ENCODE measurements around the gene OR52K2.

OR52K2 gene

DNA sequence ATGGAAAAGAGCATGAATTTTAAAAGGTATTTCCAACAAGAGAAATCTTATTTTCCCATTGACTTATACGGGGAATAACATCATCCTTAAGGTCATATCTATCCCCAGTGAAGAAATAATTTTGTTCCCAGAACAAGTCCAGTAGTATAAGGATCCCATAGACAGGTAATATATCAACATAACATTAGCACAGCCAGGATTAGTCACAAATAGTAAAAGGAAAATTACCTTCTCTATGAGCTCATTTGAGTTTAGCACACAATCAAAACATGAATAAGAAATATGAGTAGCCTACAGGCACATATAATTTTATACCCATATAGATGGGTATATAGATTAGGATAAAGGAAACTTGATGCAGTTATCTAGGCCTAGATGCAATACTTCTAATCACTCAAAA, 30.5 kb downstream of the OR52K2 start:
- Histone ChIP-seq H3K4me2 (ENCODE audit: low read length) (no peak overlapping the region), H3K4me3 (ENCODE audit: low read length) (no peak overlapping the region), H3F3A (ENCODE audit: control insufficient read depth, insufficient read depth) (no peaks in the 10 kb centered on the region), H3K9me2 (replicated peaks; ENCODE audit: control insufficient read depth, low read length) (no peaks in the 10 kb centered on the region), H3K9me3 (ENCODE audit: control insufficient read depth, insufficient read depth, low read length) (no peaks in the 10 kb centered on the region), H4K20me1 (ENCODE audit: control insufficient read depth, insufficient read depth, low read depth, low read length) (no peaks in the 10 kb centered on the region), H3K4me1 (ENCODE audit: control insufficient read depth, low read length) (no peaks in the 10 kb centered on the region), H3K79me2 (ENCODE audit: control insufficient read depth, low read length) (no peaks in the 10 kb centered on the region), H3K36me3 (ENCODE audit: control insufficient read depth, low read length) (no peaks in the 10 kb centered on the region), H3K27ac (ENCODE audit: low read depth, low read length) (no peak overlapping the region), H3K27me3 (ENCODE audit: control insufficient read depth, low read length) (peaks cover 5% of the 10 kb centered on the region; the same call in 1 of the 2 replicates)
- TF ChIP-seq EZH2phosphoT487 (IDR thresholded peaks at IDR 0.05; ENCODE audit: borderline replicate concordance, low read length), result no peak
- TF ChIP-seq, protein P1, sequence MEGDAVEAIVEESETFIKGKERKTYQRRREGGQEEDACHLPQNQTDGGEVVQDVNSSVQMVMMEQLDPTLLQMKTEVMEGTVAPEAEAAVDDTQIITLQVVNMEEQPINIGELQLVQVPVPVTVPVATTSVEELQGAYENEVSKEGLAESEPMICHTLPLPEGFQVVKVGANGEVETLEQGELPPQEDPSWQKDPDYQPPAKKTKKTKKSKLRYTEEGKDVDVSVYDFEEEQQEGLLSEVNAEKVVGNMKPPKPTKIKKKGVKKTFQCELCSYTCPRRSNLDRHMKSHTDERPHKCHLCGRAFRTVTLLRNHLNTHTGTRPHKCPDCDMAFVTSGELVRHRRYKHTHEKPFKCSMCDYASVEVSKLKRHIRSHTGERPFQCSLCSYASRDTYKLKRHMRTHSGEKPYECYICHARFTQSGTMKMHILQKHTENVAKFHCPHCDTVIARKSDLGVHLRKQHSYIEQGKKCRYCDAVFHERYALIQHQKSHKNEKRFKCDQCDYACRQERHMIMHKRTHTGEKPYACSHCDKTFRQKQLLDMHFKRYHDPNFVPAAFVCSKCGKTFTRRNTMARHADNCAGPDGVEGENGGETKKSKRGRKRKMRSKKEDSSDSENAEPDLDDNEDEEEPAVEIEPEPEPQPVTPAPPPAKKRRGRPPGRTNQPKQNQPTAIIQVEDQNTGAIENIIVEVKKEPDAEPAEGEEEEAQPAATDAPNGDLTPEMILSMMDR (IDR thresholded peaks at IDR 0.05; ENCODE audit: low read depth, low read length, poor library complexity, severe bottlenecking), result no peak

DNA sequence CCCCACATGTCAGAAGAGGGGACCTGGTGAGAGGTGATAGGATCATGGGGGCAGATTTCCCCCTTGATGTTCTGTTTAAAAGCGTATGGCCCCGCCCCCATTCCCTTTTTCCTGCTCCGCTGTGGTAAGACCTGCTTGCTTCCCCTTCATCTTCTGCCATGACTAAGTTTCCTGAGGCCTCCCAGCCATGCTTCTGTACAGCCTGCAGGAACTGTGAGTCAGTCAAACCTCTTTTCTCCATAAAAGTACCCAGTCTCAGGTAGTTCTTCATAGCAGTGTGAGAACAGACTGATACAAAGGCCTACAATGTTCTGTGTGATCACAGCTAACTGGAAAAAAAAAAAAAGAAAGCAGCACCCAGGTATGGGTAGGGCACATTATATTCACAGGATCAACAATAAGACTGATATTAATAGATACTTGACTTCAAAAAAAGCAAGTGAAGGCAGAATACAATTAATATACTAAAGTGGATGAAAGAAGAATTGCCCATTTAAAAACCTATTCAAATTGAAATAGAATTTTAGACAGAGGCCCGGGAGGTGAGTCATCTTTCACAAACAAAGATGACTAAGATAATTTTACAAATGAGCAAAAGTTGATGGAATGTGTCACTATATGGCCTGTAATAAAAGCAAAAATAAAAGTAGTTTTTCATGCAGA, 31.6 kb downstream of the OR52K2 start:
- Histone ChIP-seq H3K9me2 (replicated peaks; ENCODE audit: control insufficient read depth, low read length) (no peaks in the 10 kb centered on the region), H3K27me3 (ENCODE audit: control insufficient read depth, low read length) (peaks cover 5% of the 10 kb centered on the region; the same call in 1 of the 2 replicates), H3K4me2 (ENCODE audit: low read length) (no peak overlapping the region), H4K20me1 (ENCODE audit: control insufficient read depth, insufficient read depth, low read depth, low read length) (no peaks in the 10 kb centered on the region), H3K36me3 (ENCODE audit: control insufficient read depth, low read length) (no peaks in the 10 kb centered on the region), H3F3A (ENCODE audit: control insufficient read depth, insufficient read depth) (no peaks in the 10 kb centered on the region), H3K9me3 (ENCODE audit: control insufficient read depth, insufficient read depth, low read length) (no peaks in the 10 kb centered on the region), H3K27ac (ENCODE audit: low read depth, low read length) (no peak overlapping the region), H3K4me1 (ENCODE audit: control insufficient read depth, low read length) (no peaks in the 10 kb centered on the region), H3K79me2 (ENCODE audit: control insufficient read depth, low read length) (no peaks in the 10 kb centered on the region), H3K4me3 (ENCODE audit: low read length) (no peak overlapping the region)
- no peak for TF ChIP-seq EZH2phosphoT487 (IDR thresholded peaks at IDR 0.05; ENCODE audit: borderline replicate concordance, low read length)
- TF ChIP-seq, protein P1 (IDR thresholded peaks at IDR 0.05; ENCODE audit: low read depth, low read length, poor library complexity, severe bottlenecking), result no peak

DNA sequence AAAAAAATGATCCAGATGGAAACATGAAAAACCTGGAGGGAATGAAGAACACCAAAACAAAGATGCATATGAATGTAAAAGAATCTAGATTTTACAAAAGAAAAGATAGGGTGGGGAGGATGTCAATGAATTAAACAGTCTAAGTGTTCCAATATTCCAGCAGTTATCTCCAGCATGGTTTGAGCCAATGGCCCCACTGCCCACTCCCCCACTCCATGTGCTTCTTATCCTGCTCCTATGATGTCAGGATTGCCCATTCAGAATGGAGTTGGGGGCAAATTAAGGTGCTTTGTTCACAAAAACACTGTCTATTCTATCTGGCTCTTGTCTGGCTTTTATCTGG, 32.1 kb downstream of the OR52K2 start:
- H3K79me2 ChIP-seq (ENCODE audit: control insufficient read depth, low read length), result no peaks in the 10 kb centered on the region
- H3K4me3 ChIP-seq (ENCODE audit: low read length), result no peak overlapping the region
- TF ChIP-seq, protein P1 (IDR thresholded peaks at IDR 0.05; ENCODE audit: low read depth, low read length, poor library complexity, severe bottlenecking), result no peak
- TF ChIP-seq EZH2phosphoT487 (IDR thresholded peaks at IDR 0.05; ENCODE audit: borderline replicate concordance, low read length), result no peak
- H3K4me1 ChIP-seq (ENCODE audit: control insufficient read depth, low read length), result no peaks in the 10 kb centered on the region
- no peak overlapping the region for H3K27ac ChIP-seq (ENCODE audit: low read depth, low read length)
- H3K9me2 ChIP-seq (replicated peaks; ENCODE audit: control insufficient read depth, low read length), result no peaks in the 10 kb centered on the region
- H3K36me3 ChIP-seq (ENCODE audit: control insufficient read depth, low read length), result no peaks in the 10 kb centered on the region
- H4K20me1 ChIP-seq (ENCODE audit: control insufficient read depth, insufficient read depth, low read depth, low read length), result no peaks in the 10 kb centered on the region
- H3K9me3 ChIP-seq (ENCODE audit: control insufficient read depth, insufficient read depth, low read length), result no peaks in the 10 kb centered on the region
- no peaks in the 10 kb centered on the region for H3F3A ChIP-seq (ENCODE audit: control insufficient read depth, insufficient read depth)
- H3K27me3 ChIP-seq (ENCODE audit: control insufficient read depth, low read length), result peaks cover 5% of the 10 kb centered on the region; the same call in 1 of the 2 replicates
- H3K4me2 ChIP-seq (ENCODE audit: low read length), result no peak overlapping the region
